CD4-positive, alpha-beta T cell treated with Interleukin-4 for 1 hour (primary cell): ENCODE data around the gene SUCLG2.
"Not testable (repeated sequence)": the region's sequence is repeated elsewhere in the genome, so short reads cannot be mapped to it uniquely, and the experiment has no call there.

Source experiments
- DNase-seq, 2 donors: peaks; one replicate each; pipeline ENCODE4 v3.0.0-alpha.2; 2020 to 2022

Gene SUCLG2

GRCh38 chr3:67557848-67558355, 96.5 kb downstream of the SUCLG2 start:
- DNase-seq: no peak

GRCh38 chr3:67551361-67552016, 102.9 kb downstream of the SUCLG2 start:
- DNase-seq: no peak

GRCh38 chr3:67550541-67550940, 103.9 kb downstream of the SUCLG2 start:
- DNase-seq: no peak

GRCh38 chr3:67542502-67543250, 111.7 kb downstream of the SUCLG2 start:
- not testable (repeated sequence) for DNase-seq

GRCh38 chr3:67540198-67540894, 114.1 kb downstream of the SUCLG2 start:
- no peak for DNase-seq

- DNase-seq: not testable (repeated sequence)
These were observed 117.2 kb downstream of the SUCLG2 start for GRCh38 chr3:67537203-67537602.

- no peak for DNase-seq
These were observed 119.4 kb downstream of the SUCLG2 start for GRCh38 chr3:67535006-67535405.

- no peak for DNase-seq
These were observed 119.8 kb downstream of the SUCLG2 start for GRCh38 chr3:67534594-67534993.

GRCh38 chr3:67531181-67532101, 123.0 kb downstream of the SUCLG2 start:
- DNase-seq: no peak

GRCh38 chr3:67529915-67530314, 124.5 kb downstream of the SUCLG2 start:
- no peak for DNase-seq

GRCh38 chr3:67529337-67529736, 125.1 kb downstream of the SUCLG2 start:
- DNase-seq: no peak

- DNase-seq: no peak
These were observed 128.2 kb downstream of the SUCLG2 start for GRCh38 chr3:67526246-67526645.

GRCh38 chr3:67524046-67524445, 130.4 kb downstream of the SUCLG2 start:
- no peak for DNase-seq

GRCh38 chr3:67522081-67522480, 132.3 kb downstream of the SUCLG2 start:
- DNase-seq: no peak

GRCh38 chr3:67521053-67521646, 133.3 kb downstream of the SUCLG2 start:
- no peak for DNase-seq

GRCh38 chr3:67518236-67518635, 136.2 kb downstream of the SUCLG2 start:
- no peak for DNase-seq

GRCh38 chr3:67517781-67518180, 136.6 kb downstream of the SUCLG2 start:
- DNase-seq: no peak

GRCh38 chr3:67516496-67516895, 137.9 kb downstream of the SUCLG2 start:
- DNase-seq: no peak

GRCh38 chr3:67515778-67516177, 138.6 kb downstream of the SUCLG2 start:
- no peak for DNase-seq

- no peak for DNase-seq
These were observed 144.8 kb downstream of the SUCLG2 start for GRCh38 chr3:67509471-67510075.

GRCh38 chr3:67507584-67507983, 146.8 kb downstream of the SUCLG2 start:
- no peak for DNase-seq

- DNase-seq: no peak
These were observed 153.7 kb downstream of the SUCLG2 start for GRCh38 chr3:67500709-67501108.
